ENCODE results near the gene AUH.

AUH gene

GRCh38 chr9:91193658-91194391 is 167.9 kb downstream of the AUH start:
- H3K4me3 ChIP-seq (ENCODE audit: low read depth, low read length) = no peak overlapping the region
- DNase-seq (ENCODE audit: low read depth) = no peak
- no peak for TF ChIP-seq CTCF (IDR thresholded peaks at IDR 0.05; ENCODE audit: control insufficient read depth, extremely low read depth, insufficient read depth)

- TF ChIP-seq CTCF (IDR thresholded peaks at IDR 0.05; ENCODE audit: control insufficient read depth, extremely low read depth, insufficient read depth) = no peak
- no peak for DNase-seq (ENCODE audit: low read depth)
- H3K4me3 ChIP-seq (ENCODE audit: low read depth, low read length) = no peak overlapping the region
These were observed 168.5 kb downstream of the AUH start for GRCh38 chr9:91193087-91193657.

- no peak for TF ChIP-seq CTCF (IDR thresholded peaks at IDR 0.05; ENCODE audit: control insufficient read depth, extremely low read depth, insufficient read depth)
- DNase-seq (ENCODE audit: low read depth) = no peak
- H3K4me3 ChIP-seq (ENCODE audit: low read depth, low read length) = no peak overlapping the region
These were observed 169.2 kb downstream of the AUH start for GRCh38 chr9:91192381-91193086.

- TF ChIP-seq CTCF (IDR thresholded peaks at IDR 0.05; ENCODE audit: control insufficient read depth, extremely low read depth, insufficient read depth) = no peak
- H3K4me3 ChIP-seq (ENCODE audit: low read depth, low read length) = no peak overlapping the region
- DNase-seq (ENCODE audit: low read depth) = no peak
These were observed 170.0 kb downstream of the AUH start for GRCh38 chr9:91191411-91192380.

- no peak for TF ChIP-seq CTCF (IDR thresholded peaks at IDR 0.05; ENCODE audit: control insufficient read depth, extremely low read depth, insufficient read depth)
- no peak for DNase-seq (ENCODE audit: low read depth)
These were observed 171.7 kb downstream of the AUH start for GRCh38 chr9:91190062-91190461.

More at GRCh38 chr9:91190062-91190461, 171.7 kb downstream of the AUH start:
- no peak overlapping the region for H3K4me3 ChIP-seq (ENCODE audit: low read depth, low read length)

Measured in LNCaP clone FGC (cell line).